PC-3 (cell line): ENCODE data around the gene TMEM38A.

Experiments
- CTCF ChIP-seq: fragments of 300-600 bp; sonication (generic); conservative IDR thresholded peaks from 2 replicates; pipeline ENCODE4 v1.5.1; 2017; ENCODE audit warnings: antibody characterized with exemption, low read depth, mild to moderate bottlenecking, low read length
- EZH2 ChIP-seq: fragments of 300-600 bp; sonication (generic); IDR thresholded peaks from one replicate; pipeline ENCODE4 v1.6.1; 2017; ENCODE audit warnings: antibody characterized with exemption, mild to moderate bottlenecking, low read length; ENCODE audit not compliant: unreplicated experiment

GRCh38 chr19:16715611-16716010, 54.7 kb downstream of the TMEM38A start:
- TF ChIP-seq CTCF (no peak), EZH2 (no peak)
